RPMI8226 (cell line): ENCODE results near the gene TM9SF1.

ENCODE experiments used
- DNase-seq: peaks from one replicate; pipeline ENCODE4 v3.0.0-alpha.2; 2015

TM9SF1 gene

DNA sequence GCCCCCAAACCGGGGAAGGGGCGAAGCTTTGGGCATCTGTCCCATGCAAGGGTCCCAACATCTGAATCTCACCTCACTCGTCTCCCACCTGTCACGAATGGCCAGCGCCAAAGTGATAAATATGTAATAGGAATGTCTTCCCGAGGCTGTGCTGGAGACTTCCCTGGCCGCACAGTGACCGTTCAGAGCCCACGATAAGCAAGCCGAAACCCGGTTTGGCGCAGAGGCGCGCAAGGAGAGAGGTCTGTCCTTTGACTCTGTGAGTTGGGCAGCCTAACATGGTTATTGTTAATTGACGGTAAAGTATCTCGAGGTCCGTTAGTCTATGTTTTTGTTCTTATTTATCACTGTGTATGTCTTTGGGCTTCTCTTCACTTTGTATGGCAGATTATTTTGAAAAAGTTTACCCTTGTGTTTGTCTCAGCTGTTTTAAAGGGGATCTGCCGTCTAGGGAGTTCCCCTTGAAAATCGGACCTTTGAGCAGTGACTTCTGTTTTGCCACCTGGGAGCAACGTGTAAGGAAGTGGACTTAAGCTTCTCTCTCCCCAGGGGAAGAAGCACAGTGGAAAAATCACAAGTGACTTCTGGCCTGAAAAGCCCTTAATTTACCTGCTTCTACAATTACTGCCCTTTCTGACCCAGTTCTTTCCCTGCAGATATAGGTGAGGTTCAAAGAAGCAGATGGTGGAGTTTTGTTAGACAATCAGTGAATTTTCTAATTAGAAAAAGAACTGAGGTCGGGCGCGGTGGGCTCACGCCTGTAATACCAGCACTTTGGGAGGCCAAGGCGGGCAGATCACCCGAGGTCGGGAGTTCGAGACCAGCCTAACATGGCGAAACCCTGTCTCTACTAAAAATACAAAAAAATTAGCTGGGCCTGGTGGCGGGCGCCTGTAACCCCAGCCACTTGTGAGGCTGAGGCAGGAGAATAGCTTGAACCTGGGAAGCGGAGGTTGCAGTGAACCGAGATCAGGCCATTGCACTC is 1.1 kb upstream of the TM9SF1 start:
- peak; percentile 30 for DNase-seq

DNA sequence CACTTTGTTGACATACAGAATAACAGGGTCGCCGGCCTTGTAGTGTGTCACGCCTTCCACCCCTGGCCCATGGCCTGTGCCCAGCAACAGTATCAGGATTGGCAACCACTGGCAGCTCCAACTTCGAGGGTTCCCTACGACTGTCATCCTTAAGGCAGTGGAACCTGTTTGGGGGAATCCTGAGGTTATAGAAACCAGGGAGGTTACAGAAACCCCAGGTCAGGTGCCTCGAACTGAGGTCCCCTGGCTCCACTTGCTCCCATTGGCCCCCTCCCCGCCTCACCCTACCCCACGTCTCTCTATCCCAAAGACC is 412 bp downstream of the TM9SF1 start:
- DNase-seq: no peak

DNA sequence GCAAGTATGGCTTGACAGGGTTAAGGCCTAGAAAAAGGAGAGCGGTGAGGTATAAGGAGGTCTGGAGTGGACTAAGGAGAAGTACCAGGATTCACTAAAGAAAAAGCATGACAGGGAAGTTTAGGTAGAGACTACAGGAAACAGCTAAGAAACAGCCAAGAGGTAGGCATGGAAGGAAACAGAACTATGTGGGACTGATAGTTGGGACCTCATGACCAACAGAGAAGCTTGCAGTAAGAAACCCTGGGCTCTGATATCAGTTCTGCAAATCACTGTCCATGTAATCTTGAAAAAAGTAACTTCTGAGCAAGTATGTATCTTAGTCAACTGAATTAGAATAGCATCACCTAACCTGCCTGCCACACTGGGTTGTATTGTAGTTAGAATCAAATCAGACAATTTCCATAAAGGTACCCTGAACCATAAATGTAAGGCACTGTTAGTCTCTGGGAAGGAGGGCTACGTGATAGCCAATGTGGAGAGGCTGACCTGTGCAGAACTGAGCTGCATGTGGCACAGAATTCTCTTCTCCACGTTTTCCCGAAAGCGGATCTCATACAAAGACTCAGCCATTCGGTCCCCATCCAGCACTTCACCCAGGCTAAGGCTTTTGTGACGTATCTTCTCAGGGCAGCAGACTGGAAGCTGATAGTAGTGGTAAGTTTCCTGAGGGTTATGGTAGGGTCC is 912 bp downstream of the TM9SF1 start:
- no peak for DNase-seq

GRCh38 chr14:24192933-24193332 is 2.3 kb downstream of the TM9SF1 start:
- DNase-seq: no peak

- DNase-seq: no peak
Measured at GRCh38 chr14:24190416-24190815, 4.8 kb downstream of the TM9SF1 start.

DNA sequence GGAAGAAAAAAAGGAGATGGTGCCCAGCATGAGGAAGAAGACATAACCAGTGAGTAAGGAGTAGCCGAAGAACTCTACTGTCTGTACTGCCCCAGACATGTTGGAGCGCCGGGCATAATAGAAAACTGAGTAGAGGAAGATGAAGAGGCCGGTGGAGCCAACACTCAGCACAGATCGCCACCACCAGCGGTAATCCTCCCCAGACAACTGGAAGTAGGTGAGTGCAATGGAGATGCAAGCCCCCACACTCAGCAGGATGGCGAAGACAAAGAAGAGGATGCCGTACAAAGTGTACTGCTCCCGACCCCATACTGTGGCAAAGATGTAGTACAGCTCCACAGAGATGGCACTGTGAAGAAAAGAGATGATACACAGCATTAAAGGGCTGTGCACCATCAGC is 5.8 kb downstream of the TM9SF1 start:
- DNase-seq: no peak

GRCh38 chr14:24189059-24189375 is 6.2 kb downstream of the TM9SF1 start:
- DNase-seq: no peak

DNA sequence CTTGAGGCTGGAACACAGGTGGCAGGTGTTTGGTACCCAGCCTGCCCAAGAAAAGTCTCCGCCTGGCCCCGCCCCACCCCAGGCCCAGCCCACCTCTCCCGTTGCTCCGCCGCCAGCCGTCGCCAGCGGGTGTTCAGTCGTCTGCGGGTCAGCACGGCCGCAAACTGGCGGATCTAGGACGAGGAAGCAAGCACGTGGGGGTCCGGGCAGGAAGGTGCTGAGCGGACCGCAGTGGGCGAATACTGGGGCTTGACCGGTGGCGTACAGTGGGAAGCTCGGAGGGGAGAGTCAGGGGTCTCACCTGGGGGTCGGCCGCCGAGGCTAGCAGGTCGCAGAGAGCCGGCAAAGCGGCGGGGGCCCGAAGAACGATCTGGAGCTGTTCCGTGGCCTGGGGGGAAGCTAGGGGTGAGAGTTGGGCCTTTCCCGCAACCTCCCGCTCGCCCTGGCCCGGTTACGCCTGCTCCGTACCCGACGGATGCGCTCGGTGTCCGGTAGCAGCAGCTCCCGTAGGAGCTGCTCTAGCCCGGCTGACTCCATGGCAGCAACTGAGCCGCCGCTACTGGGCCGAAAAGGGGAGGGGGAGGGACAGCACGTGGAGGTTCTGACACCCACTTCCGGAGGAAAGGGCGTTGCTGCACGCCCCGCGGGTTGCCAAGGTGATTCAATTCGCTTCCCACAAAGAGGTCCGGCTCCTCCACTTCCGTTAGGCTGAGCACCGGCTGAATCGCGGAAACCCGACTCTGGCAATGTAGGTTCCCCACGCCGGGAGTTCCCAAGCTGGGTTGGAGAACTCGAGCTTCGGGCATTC is 6.8 kb downstream of the TM9SF1 start, which contains the start of gene IPO4:
TSS of gene IPO4 (minus strand) at position 566 of the 808 bp plus-strand sequence. CDS start at position 537, 29 bp downstream.
- DNase-seq: peak; percentile 96

DNA sequence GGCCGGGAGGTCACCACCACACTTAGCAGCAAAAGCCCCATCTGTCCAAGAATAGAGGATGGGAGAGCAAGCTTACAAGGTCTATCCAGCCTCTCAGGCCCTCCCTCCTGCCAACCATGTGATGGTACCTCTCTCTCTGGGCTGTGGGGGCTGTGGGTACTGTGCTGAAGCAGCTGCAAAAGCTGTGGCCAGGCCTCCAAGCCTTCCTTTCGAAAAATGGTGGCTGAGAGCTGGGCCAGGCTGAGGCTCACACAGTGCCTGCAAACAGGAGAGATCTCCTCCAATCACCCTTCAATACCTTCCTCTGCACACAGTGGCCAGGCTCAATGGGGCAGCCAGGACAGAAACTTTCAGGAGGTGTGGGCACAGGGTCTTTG is 7.7 kb downstream of the TM9SF1 start:
- no peak for DNase-seq

DNA sequence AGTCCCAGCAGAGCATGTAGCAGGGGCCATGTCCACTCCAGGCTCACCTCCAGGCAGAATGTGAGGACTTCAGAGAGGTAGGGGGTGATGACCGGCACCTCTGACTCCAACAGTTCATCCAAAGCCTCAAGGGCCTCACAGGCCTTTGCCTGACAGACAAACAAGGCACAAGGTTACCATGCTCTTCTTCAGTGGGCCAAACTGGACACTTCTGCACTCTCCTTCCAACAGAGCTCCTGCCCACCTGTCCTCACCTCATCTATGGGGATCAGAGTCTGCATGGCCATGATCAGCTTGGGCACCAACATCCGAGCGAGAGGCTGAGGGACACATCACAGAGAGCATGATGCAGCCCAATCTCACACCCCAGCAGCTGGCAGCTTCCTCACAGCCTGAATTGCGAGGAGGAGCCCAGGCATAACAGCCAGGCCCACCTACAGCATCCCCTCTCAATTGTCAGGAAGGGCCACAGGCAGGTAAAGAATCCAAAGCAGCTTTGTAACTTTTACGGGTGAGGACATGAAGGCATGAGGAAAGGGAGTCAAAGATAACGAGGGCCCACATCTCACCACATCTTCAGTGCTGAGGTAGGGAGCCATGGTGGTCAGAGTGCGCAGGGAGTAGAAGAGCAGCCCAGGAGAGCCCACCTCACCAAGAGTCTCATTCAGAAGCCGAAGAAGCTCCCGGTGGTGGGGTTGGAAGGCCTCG is 8.3 kb downstream of the TM9SF1 start:
- DNase-seq: no peak

DNA sequence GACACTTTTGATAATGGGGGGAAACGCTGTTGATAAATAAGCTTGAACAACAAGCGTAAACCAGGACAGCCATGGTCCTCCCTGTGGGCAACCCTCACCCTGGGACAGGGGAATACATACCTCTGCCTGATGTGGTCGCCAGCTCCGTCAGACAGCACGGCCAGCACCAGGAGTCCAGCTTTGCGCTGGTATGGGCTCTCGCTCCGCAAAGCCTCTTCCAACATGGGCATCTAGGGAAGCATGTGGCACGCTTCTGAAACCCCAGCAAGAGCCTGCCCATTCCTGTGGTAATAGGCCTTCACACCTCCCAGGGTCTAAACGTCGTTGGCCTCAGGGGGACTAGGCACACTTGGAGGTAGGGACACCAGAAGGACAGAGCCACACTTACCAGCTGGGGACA is 9.5 kb downstream of the TM9SF1 start:
- DNase-seq: no peak

- DNase-seq: no peak
Measured at GRCh38 chr14:24185026-24185425, 10.2 kb downstream of the TM9SF1 start.

- no peak for DNase-seq
Measured at GRCh38 chr14:24184104-24184970, 10.9 kb downstream of the TM9SF1 start.

DNA sequence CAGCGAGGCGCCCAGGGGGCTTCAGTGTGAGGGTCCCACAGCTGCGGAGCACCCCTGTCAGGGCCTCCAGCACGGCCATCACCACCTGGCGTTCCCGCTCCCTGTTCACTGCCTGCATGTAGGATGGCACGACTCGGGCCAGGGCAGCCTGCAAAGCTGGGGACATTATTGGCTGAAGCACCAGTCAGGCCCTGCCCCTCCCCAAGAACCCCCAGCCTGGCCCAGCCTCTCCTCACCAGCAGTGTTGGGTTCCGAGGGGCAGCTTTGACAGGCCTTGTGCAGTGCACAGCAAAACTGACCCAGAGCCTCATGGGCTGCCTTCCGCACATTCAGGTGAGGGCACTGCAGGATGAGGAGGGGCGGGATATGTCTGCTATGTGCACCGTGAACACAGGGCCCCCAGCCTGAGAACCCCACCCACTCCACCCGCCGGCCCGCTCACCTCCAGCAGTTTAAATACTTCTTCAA is 12.2 kb downstream of the TM9SF1 start:
- no peak for DNase-seq

DNA sequence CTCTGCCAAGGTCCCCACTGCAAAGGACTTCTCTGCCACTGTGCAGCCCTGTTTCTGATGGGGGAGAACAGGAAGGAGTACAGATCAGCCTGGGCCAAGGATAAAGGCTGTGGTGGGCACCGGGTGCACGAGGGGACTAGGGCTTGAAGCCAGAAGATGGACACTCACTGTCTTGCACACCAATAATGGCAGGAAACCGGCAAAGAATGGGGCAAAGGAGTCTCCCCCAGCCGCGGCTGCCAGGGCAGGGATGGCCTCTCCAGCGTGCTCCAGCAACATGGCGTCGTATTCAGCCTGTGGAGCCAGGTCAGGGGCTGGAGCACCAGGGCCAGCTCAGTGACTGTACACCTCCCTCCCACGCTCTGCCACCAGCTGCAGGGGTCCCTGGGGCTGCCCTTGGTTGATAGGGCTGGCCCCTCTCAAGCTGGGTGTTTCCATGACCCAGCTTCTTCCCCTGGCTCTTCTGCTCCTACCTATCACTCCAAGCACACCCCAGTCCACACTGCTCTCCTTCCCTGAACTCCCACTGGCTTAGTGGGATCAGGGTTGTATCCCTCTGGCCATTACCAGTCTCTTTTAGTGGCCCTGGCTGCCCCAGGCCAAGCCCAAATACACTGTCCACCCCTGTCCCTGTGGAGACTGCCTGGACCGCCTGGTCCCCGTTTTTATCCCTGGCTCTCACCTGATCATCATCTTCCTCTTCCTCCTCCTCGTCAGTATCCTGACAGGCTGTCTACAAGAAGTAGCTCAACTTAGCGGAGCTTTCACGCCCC is 12.9 kb downstream of the TM9SF1 start:
- DNase-seq: no peak

DNA sequence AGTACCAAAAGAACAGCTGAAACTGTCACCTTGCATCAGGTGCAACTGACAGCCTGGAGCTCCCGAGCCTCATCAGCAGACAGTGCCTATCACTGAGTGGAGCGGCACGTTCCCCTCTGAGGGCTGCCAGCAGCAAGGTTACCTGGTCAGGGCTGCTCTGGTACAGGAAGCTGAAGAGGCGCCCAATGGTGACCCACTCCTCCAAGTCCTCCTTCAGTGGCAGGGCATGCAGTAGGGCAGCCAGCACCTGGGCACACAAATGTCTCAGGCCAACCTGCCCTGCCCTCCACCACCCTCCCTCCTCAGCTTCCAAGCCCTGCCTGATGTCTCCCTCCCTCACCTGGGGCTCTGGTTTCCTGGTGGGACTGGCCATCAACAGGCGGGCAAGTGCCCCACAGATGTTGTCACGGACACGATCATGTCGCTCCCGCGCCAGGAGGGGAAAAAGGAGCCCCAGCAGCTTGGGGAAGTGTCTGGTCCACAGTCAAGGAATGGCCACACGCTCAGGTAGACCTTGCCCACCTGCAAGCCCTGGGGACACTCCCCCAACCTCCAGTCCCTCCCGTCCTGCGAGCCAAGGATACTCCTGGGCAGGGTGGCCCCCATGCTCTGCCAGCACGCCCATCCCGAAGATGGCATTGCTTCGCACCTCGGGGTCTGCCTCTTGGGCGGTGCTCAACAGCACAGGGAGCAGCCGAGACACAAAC is 13.7 kb downstream of the TM9SF1 start:
- no peak for DNase-seq

DNA sequence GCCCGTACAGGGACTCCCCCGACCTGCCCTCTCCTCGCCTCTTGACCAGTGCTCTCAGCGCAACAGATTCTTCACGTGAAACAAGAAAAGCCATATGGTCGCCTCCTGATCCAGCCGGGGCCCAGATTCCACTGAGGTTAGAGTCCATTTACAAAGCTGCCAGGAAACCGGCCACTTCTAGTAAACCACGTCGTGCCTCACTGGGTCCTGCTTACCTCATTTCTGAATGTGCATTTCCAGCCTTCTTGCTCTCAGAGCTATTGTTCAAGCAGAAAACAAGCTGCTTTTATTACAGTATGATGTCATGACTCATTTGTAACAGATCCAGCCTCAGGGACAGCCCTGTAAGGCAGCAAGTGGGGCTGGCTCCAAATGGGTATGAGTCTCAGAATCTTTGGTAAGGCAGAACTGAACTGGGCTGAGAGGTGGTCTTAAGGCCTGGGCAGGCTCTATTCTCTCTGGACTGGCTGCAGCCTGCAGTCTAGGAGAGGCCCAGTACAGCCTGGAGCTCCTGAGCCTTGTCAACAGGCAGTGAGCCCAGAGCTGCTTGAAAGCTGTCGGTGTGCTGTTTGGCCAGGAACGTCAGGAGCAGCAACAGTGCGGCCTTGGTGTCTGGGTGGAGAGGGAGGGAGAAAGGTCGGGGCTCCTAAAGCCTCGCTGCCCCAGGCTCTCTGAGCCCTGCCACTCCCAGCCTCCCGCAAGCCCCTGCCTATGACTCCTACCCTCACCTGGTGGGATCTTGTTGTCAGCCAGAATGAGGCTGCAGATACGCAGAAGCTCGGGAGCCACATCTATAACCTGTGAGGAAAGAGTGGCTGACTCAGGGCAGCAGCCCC is 15.1 kb downstream of the TM9SF1 start:
- DNase-seq: no peak

DNA sequence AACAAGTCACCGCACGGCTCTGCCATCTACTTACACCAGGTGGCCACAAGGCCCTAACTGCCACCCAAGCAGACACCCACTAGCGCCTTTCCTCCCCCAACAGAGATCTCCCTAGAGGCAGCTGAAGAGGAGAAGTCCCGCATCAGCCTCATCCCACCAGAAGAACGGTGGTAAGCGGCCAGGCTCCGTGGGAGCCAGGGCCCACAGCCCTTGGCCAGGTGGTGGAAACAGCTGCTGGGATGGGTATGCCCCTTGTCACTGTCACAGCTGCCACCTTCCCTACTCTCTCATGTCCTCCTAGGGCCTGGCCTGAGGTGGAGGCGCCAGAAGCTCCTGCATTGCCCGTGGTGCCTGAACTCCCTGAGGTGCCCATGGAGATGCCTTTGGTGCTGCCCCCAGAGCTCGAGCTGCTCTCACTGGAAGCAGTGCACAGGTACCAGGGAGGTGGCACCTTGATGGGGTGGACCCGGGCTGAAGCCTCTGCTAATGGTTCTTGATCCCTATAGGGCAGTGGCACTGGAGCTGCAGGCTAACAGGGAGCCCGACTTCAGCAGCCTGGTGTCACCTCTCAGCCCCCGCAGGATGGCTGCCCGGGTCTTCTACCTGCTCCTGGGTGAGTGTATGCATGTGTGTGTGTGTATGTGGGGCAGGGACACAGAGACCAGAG is 15.8 kb downstream of the TM9SF1 start:
- no peak for DNase-seq
